Body of pancreas (tissue), 4 donors: ENCODE data around the gene FKBP1A.

Experiments
- POLR2A ChIP-seq, 3 donors: fragments of 450-650 bp; IDR thresholded peaks; one replicate each; pipeline ENCODE4 v1.6.1; 2016; ENCODE audit warnings: antibody characterized with exemption in 3 of 3, mild to moderate bottlenecking in 2 of 3
- TF ChIP-seq, protein P1 (sequence below), 7 experiments: fragments of 450-650 bp in 4 of 7; fragments of 200-600 bp in 3 of 7; sonication (generic) in 3 of 7; IDR thresholded peaks; one replicate each; pipeline ENCODE4 v1.5.1; 2016 to 2019; ENCODE audit warnings: antibody characterized with exemption in 7 of 7

GRCh38 chr20:1417273-1417672, 24.4 kb upstream of the FKBP1A start:
- TF ChIP-seq, protein P1, sequence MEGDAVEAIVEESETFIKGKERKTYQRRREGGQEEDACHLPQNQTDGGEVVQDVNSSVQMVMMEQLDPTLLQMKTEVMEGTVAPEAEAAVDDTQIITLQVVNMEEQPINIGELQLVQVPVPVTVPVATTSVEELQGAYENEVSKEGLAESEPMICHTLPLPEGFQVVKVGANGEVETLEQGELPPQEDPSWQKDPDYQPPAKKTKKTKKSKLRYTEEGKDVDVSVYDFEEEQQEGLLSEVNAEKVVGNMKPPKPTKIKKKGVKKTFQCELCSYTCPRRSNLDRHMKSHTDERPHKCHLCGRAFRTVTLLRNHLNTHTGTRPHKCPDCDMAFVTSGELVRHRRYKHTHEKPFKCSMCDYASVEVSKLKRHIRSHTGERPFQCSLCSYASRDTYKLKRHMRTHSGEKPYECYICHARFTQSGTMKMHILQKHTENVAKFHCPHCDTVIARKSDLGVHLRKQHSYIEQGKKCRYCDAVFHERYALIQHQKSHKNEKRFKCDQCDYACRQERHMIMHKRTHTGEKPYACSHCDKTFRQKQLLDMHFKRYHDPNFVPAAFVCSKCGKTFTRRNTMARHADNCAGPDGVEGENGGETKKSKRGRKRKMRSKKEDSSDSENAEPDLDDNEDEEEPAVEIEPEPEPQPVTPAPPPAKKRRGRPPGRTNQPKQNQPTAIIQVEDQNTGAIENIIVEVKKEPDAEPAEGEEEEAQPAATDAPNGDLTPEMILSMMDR (IDR thresholded peaks at IDR 0.05): no peak
- no peak for TF ChIP-seq POLR2A (IDR thresholded peaks at IDR 0.05)
